CD4-positive, alpha-beta T cell treated with Interleukin-17A for 4 hours (primary cell): Measurements from ENCODE around the gene PTPN20.
"Not testable (repeated sequence)": the region's sequence is repeated elsewhere in the genome, so short reads cannot be mapped to it uniquely, and the experiment has no call there.

Source experiments
- DNase-seq: peaks from one replicate; pipeline ENCODE4 v3.0.0-alpha.2; 2020; ENCODE audit warnings: mixed read lengths

PTPN20 gene

DNA sequence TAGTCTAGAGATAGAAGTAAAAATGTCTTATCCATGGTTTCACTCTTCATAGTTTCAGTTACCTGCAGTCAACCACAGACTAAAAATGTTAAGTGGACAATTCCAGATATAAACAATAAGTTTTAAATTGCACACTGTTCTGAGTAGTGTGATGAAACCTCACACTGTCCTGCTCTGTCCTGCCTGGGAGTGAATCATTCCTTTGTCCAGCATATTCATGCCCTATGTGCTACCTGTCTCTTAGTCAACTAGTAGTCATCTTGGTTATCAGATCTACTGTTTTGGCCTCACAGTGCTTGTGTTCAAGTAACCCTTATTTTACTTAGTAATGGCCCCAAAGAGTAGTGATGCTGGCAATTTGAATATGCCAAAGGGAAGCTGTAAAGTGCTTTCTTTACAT, 49.5 kb downstream of the PTPN20 start:
- DNase-seq: not testable (repeated sequence)

DNA sequence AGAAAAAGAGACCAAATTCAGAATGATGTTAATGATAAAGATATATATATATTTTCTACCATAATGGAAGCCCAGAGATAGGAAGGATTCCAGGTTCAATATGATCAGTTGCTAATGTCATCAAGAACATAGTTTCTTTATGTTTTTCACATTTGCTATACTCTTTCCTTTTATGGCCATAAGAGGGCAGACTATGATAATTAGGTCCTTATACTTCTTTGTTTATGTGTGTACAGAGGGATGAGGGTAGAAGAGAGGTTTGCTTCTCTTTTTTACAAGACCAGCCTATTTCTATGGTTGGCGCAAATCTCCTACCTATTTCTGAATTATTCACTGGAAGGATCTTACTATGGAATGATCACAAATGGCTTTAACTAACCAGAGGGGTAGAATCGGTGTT, 52.1 kb downstream of the PTPN20 start:
- DNase-seq: not testable (repeated sequence)

DNA sequence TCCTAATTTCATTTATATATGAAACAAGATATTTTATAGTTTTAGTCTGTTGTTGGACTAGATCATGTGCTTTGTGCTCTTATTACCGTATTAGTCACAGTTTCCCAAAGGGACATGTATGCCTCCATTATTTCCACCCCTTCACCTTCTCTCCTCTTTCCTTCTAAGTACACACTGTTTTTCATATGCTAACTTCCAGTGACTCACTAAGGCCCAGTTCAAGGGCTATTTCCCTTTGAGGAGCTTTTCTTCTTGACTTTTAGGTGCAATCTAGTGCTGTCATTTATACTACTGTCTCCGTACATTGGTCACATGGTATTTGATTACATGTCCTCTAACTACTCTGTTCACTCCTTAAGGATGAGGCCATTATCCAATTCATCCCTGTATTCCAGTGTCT, 55.8 kb downstream of the PTPN20 start:
- DNase-seq: not testable (repeated sequence)

DNA sequence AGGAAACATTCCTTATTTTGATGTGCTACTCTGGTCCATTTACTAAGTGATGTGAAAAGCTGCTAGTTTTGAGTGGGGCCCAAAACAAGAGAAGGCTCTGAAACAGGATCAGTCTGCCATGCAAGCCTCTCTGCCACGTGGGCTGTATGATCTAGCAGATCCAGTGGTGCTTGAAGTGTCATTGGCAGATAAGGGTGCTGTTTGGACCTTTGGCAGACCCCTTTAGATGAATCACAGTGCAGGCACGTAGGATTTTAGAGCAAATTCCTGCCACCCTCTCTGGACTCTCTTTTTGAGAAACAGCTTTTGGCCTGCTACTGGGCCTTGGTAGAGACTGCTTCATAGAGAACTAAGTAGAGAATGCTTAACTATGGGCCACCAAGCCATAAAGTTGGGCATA, 69.0 kb downstream of the PTPN20 start:
- DNase-seq: not testable (repeated sequence)

DNA sequence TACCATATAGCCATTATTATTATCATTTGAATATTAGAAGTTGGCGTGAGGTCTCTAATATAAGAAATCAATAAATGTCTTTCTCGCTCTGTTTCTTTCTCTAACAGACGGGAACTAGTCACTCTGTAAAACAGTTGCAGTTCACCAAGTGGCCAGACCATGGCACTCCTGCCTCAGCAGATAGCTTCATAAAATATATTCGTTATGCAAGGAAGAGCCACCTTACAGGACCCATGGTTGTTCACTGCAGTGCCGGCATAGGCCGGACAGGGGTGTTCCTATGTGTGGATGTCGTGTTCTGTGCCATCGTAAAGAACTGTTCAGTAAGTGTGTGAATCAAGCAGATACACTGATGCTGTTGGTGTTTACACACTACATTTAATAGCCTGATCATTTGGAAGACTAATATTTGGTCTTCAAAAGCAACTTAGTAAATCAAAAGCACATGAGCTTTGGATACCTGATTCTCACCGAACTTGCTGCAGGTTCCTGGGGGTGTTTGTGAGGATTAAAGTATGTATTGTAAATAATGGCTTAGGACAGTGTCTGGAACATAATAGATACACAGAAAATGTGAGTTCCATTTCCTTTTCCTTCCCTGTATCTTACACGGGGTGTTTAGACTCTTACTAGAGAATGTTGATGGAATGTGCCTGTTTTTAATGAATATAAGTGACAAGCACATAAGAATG, 76.2 kb downstream of the PTPN20 start:
- DNase-seq: not testable (repeated sequence)

DNA sequence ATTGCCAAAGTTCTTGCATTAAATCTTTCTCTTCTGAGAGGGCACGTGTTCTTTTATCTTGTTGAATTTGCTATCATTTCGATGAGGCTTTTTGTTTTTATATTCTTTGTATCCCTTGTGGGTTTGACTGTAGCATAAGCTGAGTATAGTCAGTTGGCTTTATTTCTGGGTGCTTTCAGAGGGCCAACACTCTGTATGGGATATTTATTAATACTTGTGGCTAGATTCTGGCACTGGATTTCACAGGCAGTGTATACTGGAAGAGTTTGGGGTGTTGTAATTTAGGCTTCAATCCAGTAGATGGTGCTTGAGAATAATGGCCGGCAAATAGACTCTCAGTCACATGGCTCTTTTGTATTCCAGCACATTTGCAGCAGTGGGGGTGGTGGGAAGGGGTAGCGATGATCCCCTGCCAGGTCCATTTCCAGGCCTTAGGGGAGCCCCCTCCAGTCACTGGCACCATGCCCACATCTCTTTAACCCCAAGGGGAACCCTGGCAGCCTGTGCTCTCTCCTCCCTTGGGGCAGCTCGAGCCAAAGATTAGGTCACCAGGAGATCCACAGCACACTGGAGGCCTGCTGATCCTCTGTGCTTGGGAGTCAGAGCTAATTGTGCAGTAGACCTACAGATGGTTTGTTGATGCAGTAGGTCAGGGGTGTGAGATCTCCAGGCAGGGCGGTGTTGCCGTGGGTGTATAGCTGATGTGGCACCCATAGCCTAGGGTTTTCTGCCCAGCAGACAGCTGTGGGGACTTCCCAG, 81.8 kb downstream of the PTPN20 start:
- DNase-seq: no peak

DNA sequence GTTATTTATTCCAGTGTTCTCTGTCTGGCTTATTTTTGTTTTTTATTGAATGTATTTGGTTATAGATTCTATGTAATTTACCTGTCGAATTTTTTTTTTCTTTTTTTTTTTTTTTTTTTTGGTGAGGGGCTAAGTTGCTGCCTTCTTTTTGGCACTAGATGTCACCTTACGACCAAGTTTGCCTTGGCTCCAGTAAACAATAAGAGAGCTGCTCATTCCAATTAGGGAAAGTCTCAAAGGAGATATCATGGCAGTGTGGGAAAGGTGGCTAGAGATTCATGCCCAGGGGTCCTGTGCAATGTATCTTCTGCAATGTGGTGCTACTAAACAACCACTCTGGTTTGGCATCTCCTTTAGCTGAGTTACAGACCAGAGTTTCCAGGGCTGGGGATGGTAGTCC, 84.0 kb downstream of the PTPN20 start:
- DNase-seq: no peak

DNA sequence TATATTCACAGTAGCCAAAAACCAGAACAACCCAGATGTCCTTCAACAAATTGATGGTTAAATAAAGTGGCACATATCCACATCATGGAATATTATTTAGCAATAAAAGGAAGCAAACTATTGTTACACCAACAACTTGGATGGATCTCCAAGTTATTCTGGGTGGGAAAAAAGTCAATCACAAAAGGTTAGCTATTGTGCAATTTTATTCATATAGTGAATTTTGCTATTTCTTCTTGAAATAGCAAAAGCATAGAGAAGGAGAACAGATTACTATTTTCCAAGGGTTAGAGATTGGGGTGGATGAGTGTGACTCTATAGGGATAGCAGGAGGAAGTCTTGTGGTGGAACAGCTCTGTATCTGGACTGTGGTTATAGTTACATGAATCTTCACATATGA, 87.0 kb downstream of the PTPN20 start:
- DNase-seq: no peak

DNA sequence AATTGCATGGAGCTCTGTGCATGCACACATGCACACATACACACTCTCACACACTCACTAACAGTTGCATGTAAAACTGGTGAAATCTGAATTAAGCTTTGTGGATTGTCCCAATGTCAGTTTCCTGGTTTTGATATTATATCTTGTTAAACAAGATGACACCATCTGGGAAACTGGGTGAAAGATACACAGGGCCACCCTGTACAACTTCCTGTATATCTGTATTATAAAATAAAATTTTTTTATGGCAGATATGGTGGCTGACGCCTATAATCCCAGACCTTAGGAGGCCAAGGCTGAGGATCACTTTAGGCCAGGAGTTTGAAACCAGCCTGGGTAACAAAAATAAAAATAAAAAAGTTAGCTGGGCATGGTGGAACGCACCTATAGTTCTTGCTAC, 87.4 kb downstream of the PTPN20 start:
- DNase-seq: no peak

DNA sequence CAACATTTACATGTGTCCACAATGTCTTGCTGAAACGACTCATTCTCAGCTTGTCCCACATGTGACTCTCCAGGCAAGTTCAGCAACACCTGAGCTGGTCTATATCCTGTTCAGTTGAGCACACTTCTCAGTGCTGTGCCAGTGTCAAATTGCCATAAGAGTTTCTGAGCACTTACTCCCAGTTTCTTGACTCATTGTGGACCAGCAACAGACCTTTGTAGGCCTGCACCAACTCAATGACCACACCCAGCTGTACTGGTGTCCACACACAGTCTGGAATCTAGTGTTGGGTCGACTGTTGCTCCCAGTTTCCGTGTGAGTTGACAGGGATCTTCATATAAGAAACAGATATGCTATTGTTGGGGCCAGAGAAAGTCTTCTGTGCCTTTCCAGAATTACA, 88.0 kb downstream of the PTPN20 start:
- no peak for DNase-seq

DNA sequence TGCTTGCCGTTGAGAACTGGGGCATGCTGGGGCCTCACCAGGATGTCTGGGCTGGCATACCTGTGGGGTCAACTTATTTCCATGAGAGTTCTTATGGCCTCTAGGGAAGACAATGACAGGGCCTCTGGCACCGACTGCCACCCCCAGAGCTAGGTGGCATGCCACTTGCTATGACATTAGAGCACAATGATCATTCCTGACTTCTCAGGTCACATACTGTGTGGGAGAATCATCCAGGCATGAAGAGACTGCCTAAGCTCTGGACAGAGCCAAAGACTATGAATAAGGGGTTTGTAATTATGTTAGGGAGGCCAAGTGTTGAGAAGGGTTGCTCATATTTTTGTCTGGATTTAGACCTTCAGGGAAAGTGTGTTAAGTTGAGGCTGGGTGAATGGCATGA, 97.5 kb downstream of the PTPN20 start:
- no peak for DNase-seq

DNA sequence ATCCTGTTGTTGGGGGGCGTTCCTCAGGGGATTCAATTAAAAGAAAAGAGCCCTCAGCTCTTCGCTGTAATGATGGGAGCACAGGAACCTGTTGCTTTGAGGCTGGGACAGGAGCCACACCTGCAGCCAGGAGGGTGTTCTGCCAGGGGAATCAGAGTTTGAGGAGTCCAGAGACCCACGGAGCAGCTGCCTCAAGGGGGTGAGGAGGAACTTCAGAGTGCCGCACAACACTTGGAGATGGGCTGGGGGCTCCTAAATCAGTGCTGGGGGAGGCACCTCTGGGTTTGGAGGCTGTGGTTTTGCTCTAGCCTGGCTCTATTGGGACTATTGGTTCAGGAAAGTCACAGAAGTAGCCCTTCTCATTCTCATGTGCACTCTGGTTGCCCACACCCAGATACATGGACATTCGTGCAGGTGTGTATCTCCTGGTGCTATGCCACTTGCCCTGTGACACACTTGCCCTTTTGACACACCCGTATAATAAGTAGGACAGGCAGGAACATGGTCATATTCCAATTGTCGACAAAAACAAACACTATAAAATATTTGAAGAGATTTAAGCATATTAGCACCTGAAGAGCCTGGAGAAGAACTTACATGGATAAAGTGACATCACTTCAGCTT, 98.1 kb downstream of the PTPN20 start:
- no peak for DNase-seq

DNA sequence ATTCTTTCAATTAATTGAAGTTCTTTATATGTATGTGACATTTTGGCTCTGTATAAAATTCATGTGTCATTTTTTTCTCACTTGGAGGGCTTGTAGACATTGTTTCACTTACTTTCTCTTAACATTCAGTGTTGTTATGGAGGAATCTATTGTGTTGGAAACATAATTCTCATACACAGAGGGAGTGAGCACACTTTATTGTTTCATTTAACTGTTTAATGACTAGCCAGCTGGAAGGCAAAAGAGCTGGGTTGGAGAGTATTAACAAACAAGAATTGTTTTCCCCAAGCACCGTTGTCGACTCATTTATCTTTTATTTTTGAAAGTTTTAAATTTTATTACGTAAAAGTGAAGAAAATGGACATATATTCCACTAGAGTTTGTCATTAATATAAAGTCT, 98.8 kb downstream of the PTPN20 start:
- DNase-seq: no peak

DNA sequence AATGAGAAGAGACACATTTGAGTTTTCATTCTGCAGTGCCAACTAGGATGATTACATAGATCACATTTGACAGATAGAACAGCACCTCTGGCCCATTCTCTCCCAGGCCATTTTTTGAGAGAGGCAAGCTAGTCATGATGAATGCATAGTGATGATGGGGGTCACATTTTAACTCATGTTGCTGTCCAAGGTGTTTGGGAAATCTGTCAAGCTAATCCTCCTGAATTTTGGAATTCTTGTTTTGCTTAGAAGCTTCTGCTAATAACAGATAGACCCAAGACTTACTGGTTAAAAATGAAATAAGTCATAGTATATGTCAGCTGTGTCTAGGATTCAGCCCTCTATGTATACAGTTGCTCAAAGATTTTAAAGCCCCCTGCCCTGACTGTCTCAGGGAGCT, 101.0 kb downstream of the PTPN20 start:
- no peak for DNase-seq

DNA sequence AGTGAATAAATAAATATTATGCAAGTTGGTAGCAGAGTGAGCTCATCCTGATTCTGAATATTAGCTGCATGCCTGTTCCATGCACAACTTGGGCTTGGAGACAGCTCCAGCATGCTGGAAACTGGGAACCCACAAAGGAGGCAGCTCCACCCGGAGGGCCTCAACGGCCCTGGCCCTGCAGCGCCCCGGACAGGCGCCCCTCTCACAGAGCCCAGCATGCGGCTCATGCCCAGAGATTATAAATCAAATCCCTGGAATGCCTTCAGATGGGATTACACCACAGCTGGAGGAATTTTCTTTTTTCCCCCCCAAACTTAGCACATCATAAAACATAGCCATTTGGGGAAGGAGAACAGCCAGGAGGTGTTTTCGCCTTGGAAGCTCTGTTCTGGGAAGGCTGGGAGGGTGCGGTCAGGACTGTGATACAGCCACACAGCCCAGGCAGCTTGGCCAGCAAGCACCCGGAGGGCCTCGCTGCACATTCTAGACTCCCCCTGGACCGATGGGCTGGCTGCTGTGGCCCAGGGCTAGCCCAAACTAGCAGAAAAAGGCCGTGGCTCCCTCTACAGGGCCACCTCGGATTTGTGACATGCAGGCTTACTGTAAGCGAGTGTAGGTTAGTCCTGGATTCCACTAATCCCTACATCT, 102.4 kb downstream of the PTPN20 start:
- DNase-seq: no peak

DNA sequence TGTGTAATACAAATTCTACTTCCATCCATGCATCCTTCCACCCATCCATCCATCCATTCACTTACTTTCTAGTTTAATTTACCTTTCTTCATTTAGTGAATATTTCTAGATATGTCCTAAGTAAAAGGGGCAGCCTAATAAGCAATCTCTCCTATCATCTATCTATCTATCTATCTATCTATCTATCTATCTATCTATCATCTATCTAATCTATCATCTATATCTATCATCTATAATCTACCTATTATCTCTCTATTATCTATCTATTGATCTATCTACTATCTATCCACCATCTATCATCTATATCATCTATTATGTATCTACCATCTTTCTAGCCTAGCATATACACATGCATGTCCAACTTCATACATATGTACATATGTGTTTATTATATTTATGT, 104.2 kb downstream of the PTPN20 start:
- no peak for DNase-seq

DNA sequence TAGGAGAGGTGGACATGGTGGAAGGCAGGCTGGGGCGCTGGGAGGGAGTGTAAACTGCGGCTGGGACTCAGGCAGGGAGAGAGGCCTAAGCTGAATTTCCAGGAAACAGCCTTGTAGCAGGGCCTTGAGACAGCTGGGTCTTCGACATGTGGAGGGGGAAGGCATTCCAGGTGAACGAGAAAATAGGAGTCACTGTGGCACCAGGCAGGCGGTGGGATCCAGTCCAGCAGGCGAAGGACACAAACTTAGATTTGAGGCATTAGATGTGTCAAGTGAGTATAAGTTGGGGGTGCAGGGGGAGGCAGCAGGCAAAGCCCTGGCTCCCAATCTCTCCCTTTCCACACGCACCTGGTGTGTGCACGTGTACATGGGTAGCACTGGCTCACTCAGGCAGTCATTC, 105.3 kb downstream of the PTPN20 start:
- DNase-seq: no peak

DNA sequence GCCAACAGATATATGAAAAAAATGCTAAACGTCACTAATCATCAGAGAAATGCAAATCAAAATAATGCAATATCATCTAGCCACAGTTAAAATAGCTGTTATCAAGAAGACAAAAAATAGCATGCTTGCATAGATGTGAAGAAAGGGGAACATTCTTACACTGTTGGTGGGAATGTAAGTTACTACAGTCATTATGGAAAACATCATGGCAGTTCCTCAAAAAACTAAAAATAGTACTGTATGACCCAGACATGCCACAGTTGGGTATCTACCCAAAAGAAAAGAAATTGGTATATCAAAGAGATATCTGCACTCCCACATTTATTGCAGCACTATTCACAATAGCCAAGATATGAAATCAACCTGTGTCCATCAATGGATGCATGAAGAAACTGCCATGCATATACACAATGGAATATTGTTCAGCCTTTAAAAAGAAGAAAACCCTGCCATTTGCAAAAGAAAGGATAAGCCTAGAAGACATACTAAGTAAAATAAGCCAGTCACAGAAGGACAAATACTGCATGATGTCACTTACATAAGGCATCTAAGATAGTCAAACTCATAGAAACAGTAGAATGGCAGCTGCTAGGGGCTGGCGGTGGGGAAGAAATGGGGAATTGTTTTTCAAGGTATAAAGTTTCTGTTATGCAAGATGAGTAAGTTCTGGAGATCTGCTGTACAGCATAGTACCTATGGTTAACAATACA, 107.0 kb downstream of the PTPN20 start:
- no peak for DNase-seq

DNA sequence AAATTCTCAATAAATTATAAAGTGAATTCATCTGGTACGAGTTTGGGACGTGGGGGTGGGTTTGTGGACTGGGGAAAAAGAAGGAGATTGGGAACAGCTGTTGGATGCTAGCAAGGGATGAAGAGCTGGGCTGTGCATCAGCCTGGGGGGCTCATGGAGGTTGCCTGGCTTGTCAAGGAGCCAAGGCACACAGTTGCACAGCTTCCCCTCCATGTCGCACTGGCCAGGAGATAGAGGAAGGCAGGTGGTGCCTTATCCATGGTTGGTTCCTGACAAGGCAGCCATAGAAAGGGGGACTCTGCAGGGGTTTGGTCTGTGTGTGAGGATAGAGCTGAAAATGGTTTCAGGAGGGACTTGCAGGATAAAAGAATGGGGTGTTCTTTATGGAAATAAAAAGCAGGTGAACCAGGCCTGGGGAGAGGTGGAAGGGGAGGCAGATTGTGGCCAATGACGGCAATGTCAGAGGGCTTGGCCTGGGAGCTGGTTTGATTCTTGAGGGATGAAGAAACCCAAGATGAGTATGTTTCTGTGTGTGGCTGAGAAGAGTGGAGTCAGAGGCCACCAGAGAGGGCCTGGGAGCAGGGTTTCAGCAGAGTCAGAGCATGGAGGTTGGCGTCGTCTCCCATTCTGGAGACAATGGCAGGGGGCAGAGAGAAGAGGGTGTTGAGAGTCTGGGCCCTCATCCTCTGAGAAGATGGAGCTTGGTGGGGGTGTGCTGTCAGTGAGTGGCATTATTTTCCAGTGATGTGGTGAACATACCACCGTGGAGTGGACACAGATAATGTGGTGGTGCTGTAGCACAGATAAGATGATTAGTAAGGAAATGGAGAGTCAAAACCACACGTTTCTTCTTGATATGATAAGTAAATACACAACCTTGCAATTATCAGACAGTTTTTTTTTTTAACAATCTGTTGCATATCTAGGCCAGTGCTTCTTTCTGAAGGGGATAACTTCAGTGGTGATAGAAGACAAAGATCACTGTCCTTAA, 108.2 kb downstream of the PTPN20 start:
- no peak for DNase-seq

DNA sequence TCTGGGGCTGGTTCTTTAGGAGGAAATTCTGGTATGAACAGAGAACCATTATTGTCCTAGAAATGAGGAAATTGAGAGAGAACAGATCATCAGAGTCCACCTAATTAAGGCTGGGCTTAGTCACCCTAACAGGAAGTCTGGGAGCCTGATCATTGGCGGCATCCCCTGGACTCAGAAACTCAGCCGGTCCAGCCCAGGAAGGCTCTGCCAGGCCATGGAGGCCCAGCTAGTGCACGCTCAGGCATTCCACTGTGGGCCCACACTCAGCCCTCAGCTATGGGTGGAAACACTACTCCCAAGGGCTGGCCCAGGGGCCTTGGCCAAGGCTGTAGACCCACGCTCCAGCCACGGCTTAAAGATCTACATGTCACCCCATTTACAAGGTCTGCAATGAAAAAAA, 109.2 kb downstream of the PTPN20 start:
- no peak for DNase-seq

DNA sequence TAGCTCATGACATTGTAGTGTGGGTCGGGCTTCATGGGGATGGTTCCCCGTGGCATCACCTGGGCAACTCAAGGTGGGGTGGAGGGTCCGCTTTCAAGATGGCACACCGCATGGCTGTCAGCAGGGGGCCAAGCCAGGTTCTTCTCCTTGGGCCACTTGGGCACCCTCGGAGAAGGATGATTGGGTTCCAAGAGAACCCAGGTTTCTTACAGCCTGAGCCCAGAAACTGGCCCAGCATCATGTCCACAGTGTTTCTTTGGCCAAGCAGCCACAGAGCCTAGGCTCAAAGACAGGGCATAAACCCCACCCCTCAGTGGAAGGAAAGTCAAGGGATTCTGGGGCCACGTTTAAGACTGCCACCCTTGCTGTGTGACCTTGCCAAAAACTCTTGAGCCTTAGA, 110.6 kb downstream of the PTPN20 start:
- DNase-seq: no peak
